OCI-LY1 (cell line): ENCODE results near the gene MRC2.
"Not testable (repeated sequence)": the region's sequence is repeated elsewhere in the genome, so short reads cannot be mapped to it uniquely, and the experiment has no call there.

Source experiments
- H2AFZ ChIP-seq: fragments of 200-600 bp; sonication (generic), shearing (Covaris generic); 2 replicates; pipeline ENCODE4 v1.6.0; 2014; ENCODE audit warnings: antibody characterized with exemption, mild to moderate bottlenecking, low read length
- H3F3A ChIP-seq: fragments of 200-600 bp; sonication (generic), shearing (Covaris generic); 2 replicates; pipeline ENCODE4 v1.6.0; 2014; ENCODE audit warnings: mild to moderate bottlenecking, antibody characterized with exemption, low read length, moderate library complexity; ENCODE audit not compliant: insufficient read depth
- H3K27ac ChIP-seq: fragments of 200-600 bp; sonication (generic); 2 replicates; pipeline ENCODE4 v1.5.1; 2014; ENCODE audit warnings: low read length, mixed run types, mild to moderate bottlenecking, low read depth; ENCODE audit not compliant: poor library complexity, severe bottlenecking
- H3K27me3 ChIP-seq: fragments of 200-600 bp; sonication (generic); 2 replicates; pipeline ENCODE4 v1.6.0; 2014; ENCODE audit warnings: antibody characterized with exemption, mild to moderate bottlenecking, low read length, moderate library complexity; ENCODE audit not compliant: insufficient read depth
- H3K36me3 ChIP-seq: fragments of 200-600 bp; sonication (generic); 2 replicates; pipeline ENCODE4 v1.6.1; 2014; ENCODE audit warnings: mild to moderate bottlenecking, antibody characterized with exemption, low read length, moderate library complexity, mixed read lengths; ENCODE audit not compliant: insufficient read depth
- H3K4me1 ChIP-seq: fragments of 200-600 bp; sonication (generic); 2 replicates; pipeline ENCODE4 v1.5.1; 2014; ENCODE audit warnings: mild to moderate bottlenecking, low read length, moderate library complexity; ENCODE audit not compliant: insufficient read depth, severe bottlenecking
- H3K4me2 ChIP-seq: fragments of 200-600 bp; sonication (generic), shearing (Covaris generic); 2 replicates; pipeline ENCODE4 v1.6.1; 2014; ENCODE audit warnings: low read length
- H3K4me3 ChIP-seq: fragments of 200-600 bp; sonication (generic); 2 replicates; pipeline ENCODE4 v1.5.1; 2014; ENCODE audit warnings: low read length, low read depth, mild to moderate bottlenecking, mixed read lengths; ENCODE audit not compliant: poor library complexity, severe bottlenecking
- H3K79me2 ChIP-seq: fragments of 200-600 bp; shearing (Covaris generic); 2 replicates; pipeline ENCODE4 v1.6.1; 2016; ENCODE audit warnings: mixed run types, low read length, mixed read lengths; ENCODE audit not compliant: insufficient read depth
- H3K9ac ChIP-seq: fragments of 200-600 bp; sonication (generic), shearing (Covaris generic); 2 replicates; pipeline ENCODE4 v1.6.1; 2014; ENCODE audit warnings: mild to moderate bottlenecking, low read length, mixed read lengths
- H3K9me2 ChIP-seq: fragments of 200-600 bp; sonication (generic), shearing (Covaris generic); 2 replicates; pipeline ENCODE4 v1.6.1; 2014; ENCODE audit warnings: low read depth, mild to moderate bottlenecking, low read length, mixed read lengths
- H3K9me3 ChIP-seq: fragments of 200-600 bp; shearing (Covaris generic); 2 replicates; pipeline ENCODE4 v1.6.1; 2014; ENCODE audit warnings: low read length, mixed read lengths
- H4K20me1 ChIP-seq: fragments of 200-600 bp; sonication (generic), shearing (Covaris generic); 2 replicates; pipeline ENCODE4 v1.6.0; 2016; ENCODE audit warnings: mild to moderate bottlenecking, low read length; ENCODE audit not compliant: insufficient read depth
- CTCF ChIP-seq: fragments of 200-600 bp; sonication (generic), shearing (Covaris generic); IDR thresholded peaks from 2 replicates; pipeline ENCODE4 v1.5.1; 2017; ENCODE audit warnings: mild to moderate bottlenecking, antibody characterized with exemption, low read length, moderate library complexity, mixed read lengths
- EZH2 ChIP-seq: fragments of 200-600 bp; sonication (generic), shearing (Covaris generic); IDR thresholded peaks from 2 replicates; pipeline ENCODE4 v1.8.0; 2017; ENCODE audit warnings: borderline replicate concordance, mixed run types, mild to moderate bottlenecking, antibody characterized with exemption, low read length, moderate library complexity, mixed read lengths

MRC2 gene

GRCh38 chr17:62611728-62612127, 15.7 kb upstream of the MRC2 start:
- Histone ChIP-seq H3K9me3 (no peaks in the 10 kb centered on the region), H3K4me3 (no peak overlapping the region), H4K20me1 (no peaks in the 10 kb centered on the region), H3K4me1 (no peaks in the 10 kb centered on the region), H3K27me3 (no peaks in the 10 kb centered on the region), H3F3A (no peaks in the 10 kb centered on the region), H3K9me2 (no peaks in the 10 kb centered on the region), H3K79me2 (no peaks in the 10 kb centered on the region), H3K4me2 (no peak overlapping the region), H3K36me3 (peaks cover 79% of the 10 kb centered on the region), H3K9ac (no peak overlapping the region), H3K27ac (no peak overlapping the region), H2AFZ (no peak overlapping the region)
- no peak for TF ChIP-seq CTCF
- TF ChIP-seq EZH2 = no peak

- H3K79me2 ChIP-seq, H3K9me2 ChIP-seq, H3K9ac ChIP-seq, H3K4me1 ChIP-seq, H3K4me3 ChIP-seq, H3K27ac ChIP-seq, H3K4me2 ChIP-seq, H4K20me1 ChIP-seq, H2AFZ ChIP-seq, H3K27me3 ChIP-seq, H3F3A ChIP-seq, H3K9me3 ChIP-seq: not testable (repeated sequence)
- H3K36me3 ChIP-seq = peaks cover 77% of the 10 kb centered on the region
Measured at GRCh38 chr17:62612289-62612688, 15.2 kb upstream of the MRC2 start.

GRCh38 chr17:62613095-62613494, 14.4 kb upstream of the MRC2 start:
- H3K36me3 ChIP-seq = peaks cover 69% of the 10 kb centered on the region

GRCh38 chr17:62614142-62614541, 13.3 kb upstream of the MRC2 start:
- Histone ChIP-seq H2AFZ (no peak overlapping the region), H3K36me3 (peaks cover 58% of the 10 kb centered on the region), H3K9ac (no peak overlapping the region), H3F3A (no peaks in the 10 kb centered on the region), H3K9me3 (no peaks in the 10 kb centered on the region), H3K9me2 (no peaks in the 10 kb centered on the region), H3K4me1 (no peaks in the 10 kb centered on the region), H3K4me3 (no peak overlapping the region), H3K79me2 (no peaks in the 10 kb centered on the region), H3K4me2 (no peak overlapping the region), H4K20me1 (no peaks in the 10 kb centered on the region), H3K27ac (no peak overlapping the region), H3K27me3 (no peaks in the 10 kb centered on the region)
- TF ChIP-seq EZH2 (no peak), CTCF (no peak)

More at GRCh38 chr17:62613095-62613494, 14.4 kb upstream of the MRC2 start:
- H3K9me2 ChIP-seq, H3K4me2 ChIP-seq, H3K9me3 ChIP-seq, H3F3A ChIP-seq, H3K27me3 ChIP-seq, H3K27ac ChIP-seq, H3K9ac ChIP-seq, H3K79me2 ChIP-seq, H3K4me1 ChIP-seq, H3K4me3 ChIP-seq, H2AFZ ChIP-seq, H4K20me1 ChIP-seq: not testable (repeated sequence)
